GM12878 (cell line): ENCODE data around the gene NOP14. TPM values are rescaled to one million over a fixed set of nuclear protein-coding genes. Genes with fewer than 3 reads are reported as not detected.

ENCODE experiments used
- ATAC-seq: fragments of 200-7000 bp; cut with Tn5 transposase; 3 replicates; pipeline ENCODE4 v1.9.1; 2020; ENCODE audit warnings: mild to moderate bottlenecking, moderate library complexity
- BruUV-seq: library from RNA; stranded (reverse); fragments of 400-500 nt; replicated peaks from 2 replicates; lab custom pipeline; 2021; lab: Mats Ljungman, UMichigan
- CTCF ChIA-PET: fragments of 300-600 bp; sonication (Branson Sonifier 250); formaldehyde crosslinking; extraction: SDS; loops from one replicate; lab custom pipeline; 2021; ENCODE audit warnings: inconsistent platforms; lab: Yijun Ruan, JAX
- POLR2A ChIA-PET: fragments of 350-600 bp; formaldehyde crosslinking; extraction: SDS; loops from one replicate; lab custom pipeline; 2021; ENCODE audit warnings: inconsistent platforms; lab: Charles Lee
- RAD21 ChIA-PET: fragments of 300-600 bp; sonication (Branson Sonifier 250); formaldehyde crosslinking; loops from one replicate; lab custom pipeline; 2023; ENCODE audit warnings: antibody characterized with exemption; ENCODE audit not compliant: unreplicated experiment; lab: Charles Lee
- SMC1A ChIA-PET: fragments of 300-600 bp; sonication (Branson Sonifier 250); formaldehyde crosslinking; loops from one replicate; lab custom pipeline; 2023; ENCODE audit not compliant: unreplicated experiment, uncharacterized antibody; lab: Charles Lee
- DNase-seq: peaks from one replicate; pipeline ENCODE4 v3.0.0-alpha.2; 2011; ENCODE audit warnings: low read depth, low spot score
- FAIRE-seq: peaks from 3 replicates; lab custom pipeline; 2011; peaks lifted over from hg19 to GRCh38; lab: Jason Lieb, UNC
- H2AFZ ChIP-seq: 2 replicates; pipeline ENCODE4 v1.6.0; 2011; ENCODE audit warnings: low read depth, low read length, control low read depth; ENCODE audit not compliant: control insufficient read depth
- H3K27ac ChIP-seq: 2 replicates; pipeline ENCODE4 v1.5.1; 2011; ENCODE audit warnings: control low read depth; ENCODE audit not compliant: control insufficient read depth, insufficient read depth
- H3K27me3 ChIP-seq, 2 experiments: replicated peaks in 1 of 2; 2 replicates each; pipeline versions ENCODE4 v1.6.0 to v1.6.1; 2011; ENCODE audit warnings: low read length in 1 of 2; ENCODE audit not compliant: control insufficient read depth in 2 of 2, insufficient read depth in 2 of 2
- H3K36me3 ChIP-seq, 2 experiments: 2 replicates each; pipeline ENCODE4 v1.5.1; 2011; ENCODE audit warnings: low read length in 1 of 2; ENCODE audit not compliant: control insufficient read depth in 2 of 2, insufficient read depth in 2 of 2
- H3K4me1 ChIP-seq: 2 replicates; pipeline ENCODE4 v1.6.1; 2011; ENCODE audit warnings: mild to moderate bottlenecking, low read length, moderate library complexity, mixed read lengths; ENCODE audit not compliant: control insufficient read depth, insufficient read depth
- H3K4me2 ChIP-seq: 2 replicates; pipeline ENCODE4 v1.6.0; 2011; ENCODE audit warnings: control low read depth; ENCODE audit not compliant: control insufficient read depth, insufficient read depth
- H3K4me3 ChIP-seq: fragments of 200-600 bp; sonication (generic); 2 replicates; pipeline ENCODE4 v1.5.1; 2016
- H3K79me2 ChIP-seq: 2 replicates; pipeline ENCODE4 v1.6.0; 2011; ENCODE audit warnings: low read length; ENCODE audit not compliant: control insufficient read depth, insufficient read depth
- H3K9ac ChIP-seq: 2 replicates; pipeline ENCODE4 v1.8.0; 2011; ENCODE audit warnings: low read length, control low read depth, mixed read lengths; ENCODE audit not compliant: control insufficient read depth, insufficient read depth
- H3K9me3 ChIP-seq: replicated peaks from 3 replicates; pipeline ENCODE4 v1.5.1; 2011; ENCODE audit warnings: mild to moderate bottlenecking, low read length; ENCODE audit not compliant: control insufficient read depth, insufficient read depth
- H4K20me1 ChIP-seq: 2 replicates; pipeline ENCODE4 v1.6.0; 2011; ENCODE audit not compliant: control insufficient read depth, insufficient read depth
- BCL3 ChIP-seq: IDR thresholded peaks from 2 replicates; pipeline ENCODE4 v1.6.1; 2011; ENCODE audit warnings: borderline replicate concordance, low read depth, mild to moderate bottlenecking, moderate library complexity, low read length; ENCODE audit not compliant: insufficient read depth, poor library complexity, severe bottlenecking
- CTCF ChIP-seq, 3 experiments: IDR thresholded peaks in 2 of 3; conservative IDR thresholded peaks in 1 of 3; 2 replicates each; pipeline ENCODE4 v1.5.1; 2011; ENCODE audit warnings: low read depth in 3 of 3, low read length in 3 of 3, mild to moderate bottlenecking in 3 of 3, control low read depth in 2 of 3, moderate library complexity in 2 of 3, inconsistent platforms in 1 of 3, mixed read lengths in 1 of 3; ENCODE audit not compliant: control insufficient read depth in 2 of 3, insufficient read depth in 1 of 3; ENCODE audit errors: extremely low read depth in 1 of 3
- IRF5 ChIP-seq: fragments of 450-650 bp; IDR thresholded peaks from 2 replicates; pipeline ENCODE4 v1.6.1; 2017; ENCODE audit warnings: borderline replicate concordance
- MEF2A ChIP-seq: IDR thresholded peaks from 2 replicates; pipeline ENCODE4 v1.6.1; 2011; ENCODE audit warnings: low read depth, mild to moderate bottlenecking, low read length, moderate library complexity; ENCODE audit not compliant: insufficient read depth
- SMC3 ChIP-seq: IDR thresholded peaks from 2 replicates; pipeline ENCODE4 v1.6.1; 2011; ENCODE audit warnings: low read length, improper control_type of control experiment, borderline replicate concordance
- SREBF1 ChIP-seq: IDR thresholded peaks from 2 replicates; pipeline ENCODE4 v1.6.1; 2012; ENCODE audit warnings: mild to moderate bottlenecking, low read length
- YY1 ChIP-seq: IDR thresholded peaks from 2 replicates; pipeline ENCODE4 v1.6.1; 2011; ENCODE audit warnings: low read depth, mild to moderate bottlenecking, low read length
- WGBS: methylation state at CpG from one replicate; pipeline ENCODE4 v1.1.6; 2016; ENCODE audit warnings: low lambda C conversion rate; ENCODE audit not compliant: insufficient replicate concordance, insufficient coverage; ENCODE audit errors: missing lambda C conversion rate; 5-methylcytosine and 5-hydroxymethylcytosine counted together
- in situ Hi-C: fragments of 300-500 bp; cut with MboI; formaldehyde crosslinking; loops from 9 replicates; pipeline ENCODE4 v1.14.3; 2018; ENCODE audit warnings: mixed read lengths
- intact Hi-C: fragments of 100-400 bp; cut with micrococcal nuclease; formaldehyde crosslinking; loops from one replicate; pipeline ENCODE4 v1.14.2; 2022; ENCODE audit not compliant: unreplicated experiment
- polyA plus RNA-seq, 11 experiments: library from polyadenylated mRNA; depleted of rRNA in 4 of 11; unstranded in 6 of 11; stranded (reverse) in 5 of 11; fragments of >200 nt; fragmentation: Nextera tagmentation in 4 of 11; fragmentation: Illumina TruSeq in 1 of 11; extraction: Ambion mirVana in 4 of 11; extraction: Trizol in 1 of 11; gene quantifications; 1 replicate in 1 of 11; 2 replicates in 10 of 11; pipeline versions ENCODE4 v1.2.1 to v1.2.3, GENCODE V29; 2011 to 2016; ENCODE audit warnings: inconsistent platforms in 2 of 11, missing spikeins in 2 of 11, low read depth in 1 of 11
- total RNA-seq, 4 experiments: library from RNA; depleted of rRNA in 3 of 4; stranded (reverse); fragments of >200 nt in 3 of 4; fragmentation: Illumina TruSeq in 1 of 4; extraction: Trizol in 1 of 4; gene quantifications; 2 replicates each; pipeline versions ENCODE4 v1.2.1 to v1.2.3, GENCODE V29; 2013 to 2021

Gene NOP14
- total and polyA plus RNA-seq, 10 of the 15 experiments (the other 5 are each of a cell fraction or from before 2014, with no cell fraction given) = 13.8 to 80.6 (median 49.7) TPM

- no peak for TF ChIP-seq BCL3
- no peak for TF ChIP-seq YY1
- TF ChIP-seq IRF5 = no peak
Measured at GRCh38 chr4:2911868-2912267, 51.3 kb downstream of the NOP14 start (continued).

- in situ Hi-C loops = no loop called here
- Histone ChIP-seq H3K27me3 (no peaks in the 10 kb centered on the region), H3K27ac (no peak overlapping the region), H3K4me3 (no peak overlapping the region)
- POLR2A ChIA-PET = no interaction called here
- RAD21 ChIA-PET = no interaction called here
- WGBS = 97% methylated on average over 7 of the region's 7 CpGs
- TF ChIP-seq SREBF1 (no peak), SMC3 (peak; percentile 19; the same call in 1 of the 2 replicates), CTCF (IDR thresholded peaks at IDR 0.05 in 2 of 3, conservative IDR thresholded peaks at IDR 0.05 in 1 of 3; ENCODE audit: control insufficient read depth in 2 of 3, extremely low read depth in 1 of 3, insufficient read depth in 1 of 3, low read depth in 3 of 3, low read length in 3 of 3) (peak in 2 of 3 experiments; percentile 31 to 36; a peak in 3 of 6 replicates), MEF2A (no peak)
- TF ChIP-seq, all 136 proteins: peak for 2
- H3K9me3 ChIP-seq = no peaks in the 10 kb centered on the region
- no peak overlapping the region for H3K4me2 ChIP-seq
- ChIA-PET CTCF (interaction anchor here (0.5 to 1.1 kb wide), 3 partner anchors 42 to 237 kb away, joined by 3 read pairs; no protein-coding TSS in a partner anchor), SMC1A (interaction anchor here (1.0 to 1.5 kb wide), 2 partner anchors 44 to 143 kb away, joined by 3 to 4 read pairs; no protein-coding TSS in a partner anchor)
- intact Hi-C loops = no loop called here
- H3K4me1 ChIP-seq = peaks cover 7% of the 10 kb centered on the region
- no peak for FAIRE-seq
- no peaks in the 10 kb centered on the region for H3K79me2 ChIP-seq
- no TSS peak for BruUV-seq
- peak; percentile 72 for ATAC-seq
- no peaks in the 10 kb centered on the region for H4K20me1 ChIP-seq
- H3K9ac ChIP-seq = no peak overlapping the region
- H3K36me3 ChIP-seq = peaks cover 18 to 22% of the 10 kb centered on the region in 2 experiments
- no peak for DNase-seq
- no peak overlapping the region for H2AFZ ChIP-seq
Measured at GRCh38 chr4:2910409-2910808, 52.8 kb downstream of the NOP14 start.
